Activated naive CD8-positive, alpha-beta T cell treated with anti-CD3 and anti-CD28 coated beads, Interleukin-2, amount 50 U/mL, for 16 hours (primary cell): ENCODE measurements around the gene OR2M3.
"Not testable (repeated sequence)": the region's sequence is repeated elsewhere in the genome, so short reads cannot be mapped to it uniquely, and the experiment has no call there.

Source experiments
- DNase-seq: peaks from one replicate; pipeline ENCODE4 v3.0.0-alpha.2; 2020; ENCODE audit warnings: low read depth, low spot score

Gene OR2M3, protein sequence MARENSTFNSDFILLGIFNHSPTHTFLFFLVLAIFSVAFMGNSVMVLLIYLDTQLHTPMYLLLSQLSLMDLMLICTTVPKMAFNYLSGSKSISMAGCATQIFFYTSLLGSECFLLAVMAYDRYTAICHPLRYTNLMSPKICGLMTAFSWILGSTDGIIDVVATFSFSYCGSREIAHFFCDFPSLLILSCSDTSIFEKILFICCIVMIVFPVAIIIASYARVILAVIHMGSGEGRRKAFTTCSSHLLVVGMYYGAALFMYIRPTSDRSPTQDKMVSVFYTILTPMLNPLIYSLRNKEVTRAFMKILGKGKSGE

GRCh38 chr1:248196965-248197364 lies at the start of gene OR2M3:
Gene OR2M3, plus strand, starts transcription at chr1:248197265. Its CDS starts 5,803 bp downstream, at chr1:248203068.
- no peak for DNase-seq

DNA sequence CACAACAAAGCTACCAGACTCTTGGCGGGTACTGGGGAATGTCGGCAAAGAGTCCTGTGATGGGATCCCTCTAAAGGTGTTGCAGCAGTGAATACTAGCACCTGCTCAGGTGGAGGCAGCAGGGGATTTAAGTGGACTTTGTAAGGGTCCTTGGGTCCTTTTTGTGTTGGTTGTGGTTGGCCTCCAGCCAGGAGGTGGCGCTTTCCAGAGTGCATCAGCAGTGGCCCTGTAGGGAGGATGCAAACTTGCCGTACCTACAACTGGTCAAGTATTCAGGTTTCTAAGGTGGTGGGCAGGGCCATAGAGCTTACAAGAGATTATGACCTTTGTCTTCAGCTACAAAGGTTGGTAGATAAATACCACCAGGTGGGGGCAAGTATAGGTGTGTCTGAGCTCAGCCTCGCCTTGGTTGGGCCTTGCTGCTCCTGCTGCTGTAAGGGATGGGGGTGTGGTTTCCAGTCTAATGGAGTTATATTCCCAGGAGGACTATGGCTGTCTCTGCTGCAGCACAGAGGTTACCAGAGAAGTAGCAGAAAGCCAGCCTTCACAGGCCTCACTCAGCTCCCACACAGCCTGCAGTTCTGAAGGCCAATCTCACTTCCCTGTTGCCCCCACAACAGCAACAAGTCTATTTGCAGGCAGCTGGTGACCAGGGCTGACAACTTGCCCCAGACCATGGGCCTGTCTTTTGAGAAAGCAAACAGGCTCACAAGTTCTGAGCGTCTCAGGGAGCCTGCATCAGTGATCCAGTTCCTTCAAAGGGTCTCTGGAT lies 44.8 kb upstream of the OR2M3 start:
- no peak for DNase-seq

DNA sequence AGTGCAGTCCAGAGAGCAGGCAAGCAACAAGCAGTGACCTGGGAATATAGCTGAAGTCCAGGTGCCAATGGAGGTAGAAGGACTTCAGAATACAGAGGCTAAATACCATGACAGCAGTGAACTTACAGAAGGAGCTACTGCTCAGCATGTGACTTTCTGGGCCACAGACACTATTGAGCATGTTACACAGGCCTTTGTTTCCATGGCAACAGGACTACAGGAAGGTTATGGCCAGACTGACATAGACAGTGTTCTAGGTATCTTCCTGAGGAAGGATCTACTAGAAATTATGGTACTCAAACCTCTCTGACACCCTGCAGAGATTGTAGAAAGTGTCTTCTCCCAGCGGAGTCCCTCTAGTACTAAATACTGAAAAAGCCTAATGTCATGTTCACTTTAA lies 41.1 kb upstream of the OR2M3 start:
- no peak for DNase-seq

- DNase-seq: no peak
Measured at GRCh38 chr1:248158758-248159157, 38.3 kb upstream of the OR2M3 start.

- DNase-seq: no peak
Measured at GRCh38 chr1:248164031-248164430, 33.0 kb upstream of the OR2M3 start.

GRCh38 chr1:248165186-248165585 lies 31.9 kb upstream of the OR2M3 start:
- no peak for DNase-seq

DNA sequence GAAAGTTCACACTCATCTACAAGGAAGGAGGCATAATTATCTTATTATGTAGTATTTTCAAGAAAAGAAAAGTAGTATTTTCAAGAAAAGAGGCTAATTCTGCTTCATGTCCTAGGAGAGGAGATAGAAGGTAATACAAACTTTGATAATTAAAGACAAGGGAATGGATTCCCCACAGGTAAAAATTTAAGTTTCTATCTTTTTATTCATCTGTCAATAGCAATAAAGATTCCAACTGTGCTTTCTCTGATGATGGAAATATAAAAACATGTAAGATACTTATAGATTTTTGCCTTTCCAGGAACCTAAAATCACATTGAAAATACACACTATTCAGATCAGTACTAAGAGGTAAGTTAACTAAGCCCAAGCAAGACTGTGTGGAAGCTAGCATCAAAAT lies 22.5 kb upstream of the OR2M3 start, which contains the start of gene OR2M2:
Gene OR2M2, plus strand, starts transcription at position 301 of the 400 bp plus-strand sequence. CDS start 5,165 bp downstream, outside the sequence.
- no peak for DNase-seq

DNA sequence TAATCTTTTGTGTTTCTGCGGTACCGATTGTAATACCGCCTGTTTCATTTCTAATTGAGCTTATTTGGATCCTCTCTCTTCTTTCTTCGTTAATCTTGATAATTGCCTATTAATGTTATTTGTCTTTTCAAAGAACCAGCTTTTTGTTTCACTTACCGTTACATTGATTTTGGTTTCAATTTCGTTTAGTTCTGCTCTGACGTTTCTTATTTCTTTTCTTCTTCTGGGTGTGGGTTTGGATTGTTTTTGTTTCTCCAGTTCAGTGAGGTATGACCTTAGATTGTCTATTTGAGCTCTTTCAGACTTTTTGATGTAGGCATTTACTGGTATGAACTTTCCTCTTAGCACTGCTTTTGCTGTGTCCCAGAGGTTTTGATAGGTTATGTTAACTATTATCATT lies 13.1 kb upstream of the OR2M3 start:
- DNase-seq: no peak

GRCh38 chr1:248187363-248187762 lies 9.7 kb upstream of the OR2M3 start:
- DNase-seq: no peak

DNA sequence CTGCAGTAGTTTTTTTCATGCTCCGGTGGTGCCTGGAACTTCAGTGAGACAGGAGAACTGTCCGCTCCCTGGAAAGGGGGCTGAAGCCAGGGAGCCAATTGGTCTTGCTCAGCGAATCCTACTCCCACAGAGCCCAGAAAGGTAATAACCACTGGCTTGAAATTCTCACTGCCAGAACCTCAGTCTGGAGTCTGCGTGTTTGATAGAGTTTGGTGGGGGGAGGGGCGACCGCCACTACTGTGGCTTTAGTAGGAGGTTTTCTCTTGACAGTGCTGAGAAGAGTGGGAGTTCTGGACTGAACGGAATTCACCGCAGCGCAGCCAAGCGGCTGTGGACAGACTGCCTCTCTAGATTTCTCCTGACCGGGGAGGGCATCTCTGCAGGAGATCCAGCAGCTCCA lies 8.0 kb upstream of the OR2M3 start:
- DNase-seq: no peak

GRCh38 chr1:248194117-248194516 lies 2.9 kb upstream of the OR2M3 start:
- DNase-seq: no peak

DNA sequence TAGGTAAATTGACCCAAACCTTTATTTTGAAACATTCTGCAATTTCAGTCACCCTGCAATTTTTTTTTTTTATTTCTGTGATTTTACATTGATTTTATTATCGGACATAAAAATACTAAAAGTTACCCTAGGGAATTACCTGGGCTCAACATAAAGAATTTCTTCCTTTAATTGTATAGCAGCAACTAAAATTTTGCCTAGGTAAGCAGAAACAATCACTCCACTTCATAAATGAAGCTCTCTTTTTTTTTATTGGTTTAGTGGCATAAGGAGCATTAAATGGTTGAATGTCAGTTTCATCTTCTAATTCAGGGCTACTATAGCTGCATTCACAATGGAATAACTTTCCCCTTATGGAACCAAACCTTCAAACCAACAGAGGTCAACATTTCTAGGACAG lies 18.8 kb downstream of the OR2M3 start:
- DNase-seq: no peak

DNA sequence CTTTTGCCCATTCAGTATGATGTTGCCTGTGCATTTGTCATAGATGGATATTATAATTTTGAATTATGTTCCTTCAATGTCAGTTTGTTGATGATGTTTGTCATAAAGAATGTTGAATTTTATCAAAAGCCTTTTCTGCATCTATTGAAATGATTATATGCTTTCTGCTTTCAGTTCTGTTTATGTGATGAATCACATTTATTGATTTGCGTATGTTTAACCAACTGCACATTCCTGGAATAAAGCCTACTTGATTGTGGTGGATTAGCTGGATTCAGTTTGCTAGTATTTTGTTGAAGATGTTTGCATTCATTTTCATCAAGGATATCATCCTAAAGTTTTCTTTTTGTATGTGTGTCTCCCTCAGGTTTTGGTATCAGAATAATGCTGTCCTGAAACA lies 28.5 kb downstream of the OR2M3 start:
- DNase-seq: no peak

DNA sequence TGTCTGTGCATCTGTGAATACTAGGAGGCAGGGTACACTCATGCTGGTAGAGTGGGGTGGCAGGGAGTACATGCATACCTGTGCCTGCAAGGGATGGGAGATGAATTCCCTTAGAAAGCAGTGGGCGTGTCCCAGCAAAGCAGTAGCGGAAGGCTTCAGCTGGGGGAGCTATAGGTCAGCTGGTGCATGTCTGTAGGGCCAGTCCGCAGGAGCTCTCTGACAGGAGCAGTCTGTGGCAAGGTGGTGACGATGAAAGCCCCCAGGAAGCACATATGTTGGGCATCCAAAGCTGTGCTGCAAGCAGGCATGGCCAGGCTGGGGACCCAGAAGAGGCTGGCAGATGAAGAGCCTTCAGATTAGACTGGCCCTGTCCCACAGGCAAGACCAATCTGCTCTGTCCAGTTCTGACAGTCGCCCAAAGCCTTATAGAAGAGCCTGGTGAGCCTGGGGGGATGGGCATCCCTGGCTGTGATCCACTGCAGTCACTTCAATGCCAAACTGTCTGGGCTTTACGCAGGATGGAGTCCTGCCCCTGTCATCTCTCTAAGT lies 32.4 kb downstream of the OR2M3 start:
- DNase-seq: no peak

GRCh38 chr1:248231117-248231516 lies 34.1 kb downstream of the OR2M3 start, which contains the start of gene OR2M4:
Gene OR2M4, plus strand, starts transcription at chr1:248231417. Its CDS starts 7,512 bp downstream, at chr1:248238929.
- no peak for DNase-seq

- DNase-seq: no peak
Measured at GRCh38 chr1:248239478-248239877, 42.4 kb downstream of the OR2M3 start.

- DNase-seq: no peak
Measured at GRCh38 chr1:248243204-248243603, 46.1 kb downstream of the OR2M3 start.

GRCh38 chr1:248259309-248259708 lies 62.2 kb downstream of the OR2M3 start:
- not testable (repeated sequence) for DNase-seq
